IMR-90 (cell line): ENCODE results near the gene RORC. TPM values are rescaled to one million over a fixed set of nuclear protein-coding genes. Genes with fewer than 3 reads are reported as not detected.
"Not testable (repeated sequence)": the region's sequence is repeated elsewhere in the genome, so short reads cannot be mapped to it uniquely, and the experiment has no call there.

ENCODE experiments used
- ATAC-seq: fragments of 200-7000 bp; cut with Tn5 transposase; 2 replicates; pipeline ENCODE4 v1.9.1; 2020; ENCODE audit warnings: low read depth, mild to moderate bottlenecking, moderate library complexity
- BruUV-seq: library from RNA; stranded (reverse); fragments of 400-500 nt; replicated peaks from 2 replicates; lab custom pipeline; 2021; lab: Mats Ljungman, UMichigan
- CTCF ChIA-PET: fragments of 300-600 bp; formaldehyde crosslinking; extraction: SDS; loops from one replicate; lab custom pipeline; 2021; ENCODE audit warnings: antibody characterized with exemption; lab: Yijun Ruan, JAX
- POLR2A ChIA-PET: fragments of 300-600 bp; sonication (Branson Sonifier 250); formaldehyde crosslinking; loops from one replicate; lab custom pipeline; 2022; ENCODE audit warnings: antibody characterized with exemption; ENCODE audit not compliant: unreplicated experiment; lab: Charles Lee
- DNase-seq: peaks from one replicate; pipeline ENCODE4 v3.0.0; 2013
- H2AFZ ChIP-seq: replicated peaks from 2 replicates; pipeline ENCODE3; 2013; ENCODE audit warnings: low read length, mild to moderate bottlenecking; ENCODE audit not compliant: poor library complexity
- H2AK5ac ChIP-seq: 2 replicates; pipeline ENCODE4 v1.6.1; 2013; ENCODE audit warnings: low read depth, low read length, inconsistent platforms
- H2AK9ac ChIP-seq: replicated peaks from 2 replicates; pipeline ENCODE3; 2013; ENCODE audit warnings: mild to moderate bottlenecking, low read depth, low read length, moderate library complexity; ENCODE audit not compliant: poor library complexity
- H2BK120ac ChIP-seq: 2 replicates; pipeline ENCODE4 v1.6.1; 2013; ENCODE audit warnings: low read depth, low read length, inconsistent platforms
- H2BK15ac ChIP-seq: 3 replicates; pipeline ENCODE4 v1.6.1; 2013; ENCODE audit warnings: low read depth, low read length, inconsistent platforms
- H2BK20ac ChIP-seq: 2 replicates; pipeline ENCODE4 v1.6.1; 2013; ENCODE audit warnings: low read depth, mild to moderate bottlenecking, inconsistent platforms, low read length, moderate library complexity
- H2BK5ac ChIP-seq: 2 replicates; pipeline ENCODE4 v1.6.1; 2013; ENCODE audit warnings: mild to moderate bottlenecking, low read depth, low read length, inconsistent platforms; ENCODE audit not compliant: poor library complexity, severe bottlenecking
- H3K14ac ChIP-seq: replicated peaks from 2 replicates; pipeline ENCODE4 v1.6.1; 2013; ENCODE audit warnings: low read depth, low read length, inconsistent platforms
- H3K18ac ChIP-seq: 2 replicates; pipeline ENCODE4 v1.6.1; 2013; ENCODE audit warnings: low read depth, low read length, control low read depth
- H3K23ac ChIP-seq: 2 replicates; pipeline ENCODE4 v1.6.1; 2013; ENCODE audit warnings: low read depth, low read length, inconsistent platforms
- H3K27ac ChIP-seq: 2 replicates; pipeline ENCODE4 v1.5.1; 2013; ENCODE audit warnings: mild to moderate bottlenecking, control low read depth, low read length; ENCODE audit not compliant: insufficient read depth
- H3K27me3 ChIP-seq: 2 replicates; pipeline ENCODE4 v1.6.1; 2013; ENCODE audit warnings: low read length; ENCODE audit not compliant: control insufficient read depth, insufficient read depth
- H3K36me3 ChIP-seq: 2 replicates; pipeline ENCODE4 v1.6.1; 2013; ENCODE audit warnings: low read length, mixed read lengths; ENCODE audit not compliant: control insufficient read depth, insufficient read depth
- H3K4ac ChIP-seq: 2 replicates; pipeline ENCODE4 v1.6.1; 2013; ENCODE audit warnings: low read depth, low read length, inconsistent platforms
- H3K4me1 ChIP-seq: 2 replicates; pipeline ENCODE4 v1.6.1; 2013; ENCODE audit warnings: low read length, mixed read lengths; ENCODE audit not compliant: control insufficient read depth, insufficient read depth
- H3K4me2 ChIP-seq: 2 replicates; pipeline ENCODE4 v1.6.1; 2013; ENCODE audit warnings: low read depth, mild to moderate bottlenecking, control low read depth, low read length, moderate library complexity
- H3K4me3 ChIP-seq: 2 replicates; pipeline ENCODE4 v1.5.1; 2013; ENCODE audit warnings: low read depth, mild to moderate bottlenecking, control low read depth, low read length, moderate library complexity; ENCODE audit not compliant: insufficient read depth
- H3K56ac ChIP-seq: 2 replicates; pipeline ENCODE4 v1.6.1; 2013; ENCODE audit warnings: low read length, inconsistent platforms; ENCODE audit not compliant: insufficient read depth; ENCODE audit errors: extremely low read depth
- H3K79me1 ChIP-seq, 2 experiments: 2 replicates each; pipeline ENCODE4 v1.6.1; 2013; ENCODE audit warnings: low read length in 2 of 2, inconsistent platforms in 1 of 2, low read depth in 1 of 2
- H3K9ac ChIP-seq: 2 replicates; pipeline ENCODE4 v1.6.1; 2013; ENCODE audit warnings: low read depth, low read length, control low read depth
- H3K9me1 ChIP-seq: 2 replicates; pipeline ENCODE4 v1.6.1; 2013; ENCODE audit warnings: low read length, inconsistent platforms; ENCODE audit not compliant: insufficient read depth
- H3K9me3 ChIP-seq: 2 replicates; pipeline ENCODE4 v1.6.1; 2013; ENCODE audit warnings: low read length; ENCODE audit not compliant: control insufficient read depth, insufficient read depth
- H4K20me1 ChIP-seq: 2 replicates; pipeline ENCODE4 v1.6.1; 2013; ENCODE audit warnings: low read length, inconsistent platforms; ENCODE audit not compliant: insufficient read depth
- H4K5ac ChIP-seq: 2 replicates; pipeline ENCODE4 v1.6.1; 2013; ENCODE audit warnings: mild to moderate bottlenecking, low read depth, low read length, control low read depth
- H4K8ac ChIP-seq, 2 experiments: 2 replicates each; pipeline ENCODE4 v1.6.1; 2013; ENCODE audit warnings: low read depth in 2 of 2, low read length in 2 of 2, control low read depth in 1 of 2, inconsistent platforms in 1 of 2
- H4K91ac ChIP-seq: 2 replicates; pipeline ENCODE4 v1.6.1; 2013; ENCODE audit warnings: low read depth, low read length, inconsistent platforms; ENCODE audit not compliant: insufficient read depth
- CEBPB ChIP-seq: IDR thresholded peaks from 2 replicates; pipeline ENCODE4 v1.6.1; 2012; ENCODE audit warnings: low read depth, low read length, improper control_type of control experiment
- MAFK ChIP-seq: IDR thresholded peaks from 2 replicates; pipeline ENCODE4 v1.6.1; 2012; ENCODE audit warnings: low read depth, low read length, improper control_type of control experiment
- WGBS, 2 experiments: methylation state at CpG; one replicate each; pipeline versions ENCODE4 v1.1.5 to v1.1.7; 2013; ENCODE audit warnings: missing lambda C conversion rate in 2 of 2; ENCODE audit not compliant: insufficient read length in 1 of 2; ENCODE audit errors: extremely low coverage in 2 of 2; 5-methylcytosine and 5-hydroxymethylcytosine counted together
- dilution Hi-C: fragments of 300-500 bp; cut with HindIII; formaldehyde crosslinking; loops from one replicate; pipeline ENCODE4 v1.14.3; 2018; ENCODE audit warnings: low sequenced_read_pairs; ENCODE audit not compliant: unreplicated experiment
- in situ Hi-C: fragments of 300-500 bp; cut with MboI; formaldehyde crosslinking; loops from 3 replicates; pipeline ENCODE4 v1.14.3; 2019; ENCODE audit warnings: low sequenced_read_pairs, inconsistent platforms, mixed read lengths
- intact Hi-C: fragments of 100-400 bp; cut with micrococcal nuclease; formaldehyde crosslinking; loops from 2 replicates; pipeline ENCODE4 v1.10.0; 2022
- polyA plus RNA-seq, 3 experiments: library from polyadenylated mRNA; depleted of rRNA; stranded (reverse); fragments of >200 nt; gene quantifications; 2 replicates each; pipeline ENCODE4 v1.2.3, GENCODE V29; 2012; ENCODE audit warnings: low replicate concordance in 1 of 3
- total RNA-seq: library from RNA; depleted of rRNA; stranded (reverse); fragments of >200 nt; gene quantifications from 2 replicates; pipeline ENCODE4 v1.2.3, GENCODE V29; 2012

Gene RORC
- total and polyA plus RNA-seq, 2 of the 4 experiments (the other 2 are of a cell fraction) = not detected

DNA sequence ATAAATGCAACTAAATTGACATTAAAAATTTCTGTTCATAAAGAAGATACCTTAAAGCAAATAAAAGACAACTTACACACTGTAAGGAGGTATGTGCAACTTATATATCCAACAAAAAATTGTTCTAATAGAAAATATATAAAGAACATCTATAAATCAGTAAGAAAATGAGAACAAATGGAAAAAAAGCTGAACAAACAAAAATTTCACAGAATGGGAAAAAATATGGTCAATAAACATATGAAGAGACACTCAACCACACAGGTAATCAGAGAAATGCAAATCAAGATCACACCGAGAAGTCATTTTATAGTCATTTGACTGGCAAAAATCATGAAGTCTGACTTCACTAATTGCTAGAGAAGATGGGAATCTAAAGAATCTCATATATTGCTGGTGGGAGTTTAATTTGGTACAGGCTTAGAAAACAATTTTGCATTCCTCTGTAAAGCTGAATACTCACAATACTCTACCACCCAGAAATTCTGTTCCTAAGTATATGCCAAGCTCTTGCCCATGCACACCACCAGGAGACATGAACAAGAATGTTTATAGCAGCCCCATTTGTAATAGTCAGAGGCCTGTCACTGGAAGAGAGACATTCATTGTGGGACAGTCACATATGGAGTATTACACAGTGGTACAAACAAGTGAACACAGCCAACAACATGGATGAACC lies 44.0 kb upstream of the RORC start:
- BruUV-seq = no TSS peak
- ChIA-PET POLR2A (no interaction called here), CTCF (interaction anchor here (1.1 to 1.9 kb wide), 2 partner anchors 9 to 126 kb away, joined by 3 to 5 read pairs; no protein-coding TSS in a partner anchor)
- no CpG with 5 or more reads among the region's 1 CpG for WGBS, 2 experiments
- Histone ChIP-seq H2BK15ac (no peak overlapping the region), H3K79me1 (no peaks in the 10 kb centered on the region), H2BK20ac (no peak overlapping the region), H3K4me2 (no peak overlapping the region), H3K27ac (no peak overlapping the region), H3K4me3 (no peak overlapping the region), H4K8ac (no peak overlapping the region), H3K18ac (no peak overlapping the region), H3K9me1 (no peaks in the 10 kb centered on the region), H3K14ac (no peak overlapping the region), H4K91ac (no peak overlapping the region), H3K36me3 (peaks cover 6% of the 10 kb centered on the region), H2AFZ (no peak overlapping the region), H3K4ac (no peak overlapping the region), H3K9ac (no peak overlapping the region), H4K5ac (no peak overlapping the region), H3K4me1 (no peaks in the 10 kb centered on the region), H2AK9ac (no peak overlapping the region), H3K9me3 (no peaks in the 10 kb centered on the region), H3K23ac (no peak overlapping the region), H2BK120ac (no peak overlapping the region), H2BK5ac (no peak overlapping the region), H4K20me1 (no peaks in the 10 kb centered on the region), H3K27me3 (no peaks in the 10 kb centered on the region), H2AK5ac (no peak overlapping the region), H3K56ac (no peak overlapping the region)
- intact Hi-C loops = no loop called here
- ATAC-seq = peak; percentile 56
- TF ChIP-seq MAFK (0 out of 2 replicates have a peak, but pooled peaks have one; percentile 10), CEBPB (no peak)
- DNase-seq = no peak
- in situ Hi-C loops = no loop called here
- dilution Hi-C loops = loop anchor here (25.0 kb wide), 1 partner anchor 88 kb away; the partner anchor contains the start of gene TDRKH

DNA sequence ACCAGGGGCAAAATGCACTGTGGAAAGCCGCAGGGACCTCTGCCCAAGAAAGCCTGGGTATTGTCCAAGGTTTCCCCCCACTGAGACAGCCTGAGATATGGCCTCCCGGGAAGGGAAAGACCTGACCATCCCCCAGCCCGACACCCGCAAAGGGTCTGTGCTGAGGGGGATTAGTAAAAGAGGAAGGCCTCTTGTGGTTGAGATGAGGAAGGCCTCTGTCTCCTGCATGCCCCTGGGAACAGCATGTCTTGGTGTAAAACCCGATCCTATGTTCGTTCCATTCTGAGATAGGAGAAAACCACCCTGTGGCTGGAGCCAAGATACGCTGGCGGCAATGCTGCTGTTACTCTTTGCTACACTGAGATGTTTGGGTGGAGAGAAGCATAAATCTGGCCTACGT lies 41.2 kb upstream of the RORC start:
- H2AK9ac ChIP-seq, H3K23ac ChIP-seq, H3K56ac ChIP-seq, H3K4ac ChIP-seq, H3K18ac ChIP-seq, H3K4me2 ChIP-seq, BruUV-seq, H2BK15ac ChIP-seq, H3K79me1 ChIP-seq, H4K91ac ChIP-seq, H2AK5ac ChIP-seq, intact Hi-C loops, H3K14ac ChIP-seq, H2BK20ac ChIP-seq, H3K4me1 ChIP-seq, H2BK120ac ChIP-seq, POLR2A ChIA-PET, H4K20me1 ChIP-seq, H2BK5ac ChIP-seq, H3K9me1 ChIP-seq, H3K9me3 ChIP-seq, H3K27me3 ChIP-seq, H3K9ac ChIP-seq, H3K27ac ChIP-seq, CTCF ChIA-PET, H4K8ac ChIP-seq, dilution Hi-C loops, ATAC-seq, DNase-seq, H3K36me3 ChIP-seq, H2AFZ ChIP-seq, in situ Hi-C loops, H3K4me3 ChIP-seq, H4K5ac ChIP-seq: not testable (repeated sequence)
- no CpG with 5 or more reads among the region's 9 CpGs for WGBS, 2 experiments
